ENCODE results near the gene ST8SIA6.
"Not testable (repeated sequence)": the region's sequence is repeated elsewhere in the genome, so short reads cannot be mapped to it uniquely, and the experiment has no call there.

ST8SIA6 gene

DNA sequence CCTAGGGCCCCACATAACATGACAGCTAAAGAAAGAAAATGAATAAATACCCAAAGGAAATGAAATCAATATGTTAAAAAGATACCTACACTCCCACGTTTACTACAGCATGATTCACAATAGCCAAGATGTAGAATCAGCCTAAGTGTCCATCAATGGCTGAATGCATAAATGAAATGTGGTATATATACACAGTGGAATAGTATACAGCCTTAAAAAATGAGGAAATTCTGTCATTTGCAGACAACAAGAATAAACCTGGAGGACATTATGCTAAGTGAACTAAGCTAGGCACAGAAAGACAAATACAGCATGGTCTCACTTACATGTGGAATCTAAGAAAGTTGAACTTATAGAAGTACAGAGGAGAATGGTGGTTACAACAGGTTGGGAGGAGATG lies 102.9 kb downstream of the ST8SIA6 start:
- FAIRE-seq (no peak), DNase-seq (ENCODE audit: insufficient read length, low spot score) (no peak)

DNA sequence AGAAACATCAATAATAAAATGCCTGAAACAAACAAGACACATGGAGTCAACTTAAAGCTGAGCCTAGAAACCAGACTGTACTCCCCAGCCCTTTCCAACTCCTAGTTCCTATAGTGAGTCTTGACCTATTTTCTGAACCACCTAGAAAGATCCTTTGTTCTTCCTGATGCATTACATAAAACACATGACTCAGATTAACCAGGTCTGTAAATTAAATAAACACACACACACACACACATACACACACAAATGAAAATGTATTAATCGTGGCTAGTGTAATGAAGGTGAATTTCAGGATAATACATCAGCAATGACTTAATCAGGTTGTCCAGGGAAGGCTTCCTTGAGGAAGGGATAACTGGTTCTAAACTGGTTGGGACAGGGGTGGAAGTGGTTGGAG lies 104.7 kb downstream of the ST8SIA6 start:
- DNase-seq (ENCODE audit: insufficient read length, low spot score) (no peak), FAIRE-seq (no peak)

DNA sequence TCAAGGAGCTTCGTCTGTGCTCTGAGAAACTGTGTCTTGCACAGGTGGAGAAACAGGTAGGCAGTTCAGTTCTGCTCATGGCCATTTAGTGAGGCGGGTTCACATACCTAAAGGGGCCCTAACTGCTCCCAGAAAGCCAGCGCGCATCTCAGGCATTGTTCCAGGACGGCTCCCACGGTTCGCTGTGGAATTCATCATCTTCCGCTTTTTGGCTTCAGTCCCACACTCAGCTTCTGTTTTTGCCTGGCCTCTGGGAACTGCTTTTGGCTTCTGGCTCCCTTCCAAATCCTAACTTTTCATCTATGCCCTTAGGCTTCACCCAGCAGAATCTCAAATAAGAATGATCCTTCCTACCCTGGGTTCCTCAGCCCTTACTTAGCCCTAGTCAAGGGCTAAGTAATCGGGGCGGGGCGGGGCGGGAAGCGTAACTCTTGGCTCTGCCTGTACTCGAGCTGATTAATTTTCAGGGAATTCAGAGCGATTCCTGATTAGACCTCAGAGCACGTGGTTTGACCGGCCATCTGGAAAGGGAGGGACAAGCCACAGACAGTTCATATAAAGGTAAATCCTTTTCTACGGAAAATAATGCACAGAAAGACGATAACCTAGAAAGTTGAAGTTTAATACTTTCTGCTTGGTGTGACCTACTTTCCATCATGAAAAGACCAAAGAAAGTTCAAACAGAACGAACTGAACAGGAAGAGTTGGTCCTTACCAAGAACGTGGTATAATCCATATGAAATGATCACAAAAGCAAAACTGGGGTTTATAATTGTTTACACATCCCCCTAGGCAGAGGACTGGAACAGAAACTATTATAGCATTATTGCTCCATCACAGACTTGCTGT lies 105.7 kb downstream of the ST8SIA6 start:
- DNase-seq (ENCODE audit: insufficient read length, low spot score), result no peak
- no peak for FAIRE-seq

DNA sequence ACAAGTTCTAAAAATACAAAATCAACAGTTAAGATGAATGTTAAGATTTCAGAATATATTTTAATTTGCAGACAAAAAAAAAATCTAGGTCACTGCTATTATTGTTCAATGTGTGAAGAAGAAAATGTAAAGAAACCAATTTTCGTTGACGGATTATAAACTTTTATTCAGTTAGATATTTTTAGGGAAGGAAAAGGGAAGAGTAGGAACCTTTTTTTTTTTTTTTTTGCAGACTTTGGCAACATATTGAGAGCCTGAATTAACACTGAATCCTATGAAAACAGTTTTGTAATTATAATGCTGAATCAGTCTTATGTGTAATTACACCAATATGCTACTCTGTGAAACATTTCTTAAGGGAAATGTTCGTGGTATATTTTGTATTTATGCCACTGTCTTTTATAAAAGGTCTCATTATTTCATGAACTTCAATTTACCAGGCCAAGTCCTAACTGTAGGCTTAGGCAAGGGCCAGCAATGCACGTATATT lies 106.3 kb downstream of the ST8SIA6 start:
- DNase-seq (ENCODE audit: insufficient read length, low spot score), result no peak
- no peak for FAIRE-seq

DNA sequence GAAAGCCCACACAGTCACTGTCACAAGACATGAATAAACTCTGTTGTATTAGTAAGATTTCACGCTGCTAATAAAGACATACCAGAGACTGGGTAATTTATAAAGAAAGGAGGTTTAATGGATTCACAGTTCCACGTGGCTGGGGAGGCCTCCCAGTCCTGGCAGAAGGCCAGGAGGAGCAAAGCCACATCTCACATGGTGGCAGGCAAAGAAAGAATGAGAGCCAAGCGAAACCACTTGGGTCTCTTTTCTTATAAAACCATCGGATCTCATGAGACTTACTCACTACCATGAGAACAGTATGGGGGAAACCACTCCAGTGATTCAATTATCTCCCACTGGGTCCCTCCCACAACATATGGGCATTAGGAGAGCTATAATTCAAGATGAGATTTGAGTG lies 110.2 kb downstream of the ST8SIA6 start:
- FAIRE-seq (no peak), DNase-seq (ENCODE audit: insufficient read length, low spot score) (no peak)

DNA sequence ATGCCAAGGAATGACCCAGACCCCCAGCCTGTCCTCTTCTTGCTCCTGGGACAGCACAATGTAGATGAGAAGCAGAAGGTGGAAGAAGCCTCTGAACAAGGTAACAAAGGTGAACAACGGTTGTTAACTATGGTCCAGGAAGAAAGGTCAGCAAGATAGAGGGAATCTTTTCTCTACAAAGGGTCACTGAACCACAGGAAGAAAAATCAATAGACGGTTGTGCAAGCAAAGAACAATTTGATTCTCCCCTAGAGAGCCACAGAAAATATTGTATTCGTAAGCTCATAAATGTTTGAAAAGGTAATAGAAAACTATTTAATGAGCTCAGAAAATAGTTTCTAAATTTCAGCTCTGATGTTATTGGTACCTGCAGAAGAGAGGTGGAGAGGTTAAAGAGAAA lies 111.3 kb downstream of the ST8SIA6 start:
- no peak for DNase-seq (ENCODE audit: insufficient read length, low spot score)
- FAIRE-seq, result no peak

DNA sequence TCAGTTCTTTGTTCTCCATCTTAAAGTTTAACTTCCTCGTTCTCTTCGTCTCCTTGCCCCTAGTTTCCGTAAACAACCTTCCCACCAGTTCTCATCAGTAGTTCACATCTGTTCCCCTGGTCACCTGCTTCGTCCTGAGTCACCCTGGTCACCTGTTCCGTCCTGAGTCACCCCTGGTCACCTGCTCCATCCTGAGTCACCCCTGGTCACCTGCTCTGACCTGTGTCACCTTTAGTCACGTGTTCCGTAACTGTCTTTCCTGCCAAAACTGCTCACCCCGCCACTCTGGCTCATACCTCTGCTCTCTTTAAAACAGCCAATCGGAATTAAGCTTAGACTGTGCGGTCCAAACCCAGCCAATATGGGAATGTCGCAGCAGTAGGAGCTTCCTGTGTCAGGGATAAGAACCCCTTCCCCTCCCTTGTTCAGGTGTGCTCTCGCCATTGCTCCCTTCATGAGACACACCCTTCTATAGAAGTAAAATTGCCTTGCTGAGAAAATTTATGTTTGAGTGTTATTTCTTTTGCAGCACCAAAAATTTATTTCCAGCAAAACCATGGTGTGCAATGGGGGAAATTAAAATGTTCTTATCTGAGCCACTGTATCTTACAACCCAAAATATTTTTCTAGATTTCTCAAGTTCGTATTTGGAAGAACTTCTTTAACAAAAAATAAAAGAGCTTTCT lies 114.1 kb downstream of the ST8SIA6 start:
- no peak for FAIRE-seq
- DNase-seq (ENCODE audit: insufficient read length, low spot score), result no peak

DNA sequence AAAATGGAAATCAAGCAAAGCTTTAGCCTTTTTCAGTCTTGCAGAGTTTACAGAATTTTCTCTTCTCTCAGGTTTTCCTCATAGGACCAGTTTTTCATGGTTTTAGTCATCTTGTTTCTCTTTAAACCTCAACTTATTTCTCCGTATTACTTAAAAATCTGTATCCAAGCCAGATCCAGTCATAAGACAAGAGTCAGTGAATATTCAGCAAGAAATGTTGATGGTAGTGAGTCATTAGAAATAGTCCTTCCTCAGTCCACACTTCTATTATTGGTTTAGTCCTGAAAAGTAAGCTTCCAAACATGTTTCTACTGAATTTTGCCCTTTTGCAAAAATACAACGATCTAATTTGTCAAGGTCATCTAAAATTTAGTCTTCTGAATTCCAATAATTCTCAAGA lies 119.3 kb downstream of the ST8SIA6 start:
- FAIRE-seq (no peak), DNase-seq (ENCODE audit: insufficient read length, low spot score) (no peak)

DNA sequence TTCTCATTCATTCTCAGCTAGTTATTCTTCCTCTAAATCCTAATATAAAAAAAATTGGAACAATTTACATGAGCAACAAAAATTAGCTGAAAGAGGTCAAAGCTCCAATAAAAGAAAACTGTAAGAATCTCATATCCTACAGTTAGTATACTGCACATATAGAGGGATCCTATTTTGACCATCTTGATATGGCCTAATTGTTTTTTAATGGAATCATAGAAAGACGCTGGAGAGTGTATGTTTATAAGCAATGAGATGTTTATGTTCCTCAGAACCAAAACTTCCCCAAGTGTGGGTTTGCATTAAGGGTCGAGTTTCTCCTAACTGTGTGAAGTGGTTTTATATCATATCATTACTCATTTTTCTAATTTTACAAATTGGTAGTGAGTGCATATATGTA lies 123.9 kb downstream of the ST8SIA6 start:
- FAIRE-seq, result no peak
- DNase-seq (ENCODE audit: insufficient read length, low spot score), result no peak

DNA sequence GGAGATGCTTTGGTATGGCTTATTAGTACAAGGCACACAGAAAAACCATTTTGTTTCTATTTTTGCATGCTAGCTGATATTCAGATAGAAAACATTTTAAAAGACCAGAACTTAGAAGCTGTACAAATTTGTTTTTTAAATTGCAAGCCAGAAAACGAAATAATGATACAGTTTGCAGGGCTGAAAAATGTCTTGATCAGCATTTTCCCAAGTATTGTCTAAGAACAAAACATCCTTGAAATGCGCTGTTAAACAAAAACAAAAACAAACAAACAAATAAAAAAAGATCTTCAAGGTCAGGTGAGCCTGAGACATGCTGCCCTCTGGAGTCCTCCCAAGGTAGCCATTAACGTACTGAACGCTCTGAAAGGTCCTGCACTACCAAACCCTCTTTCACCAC lies 128.0 kb downstream of the ST8SIA6 start:
- FAIRE-seq, result no peak
- no peak for DNase-seq (ENCODE audit: insufficient read length, low spot score)

DNA sequence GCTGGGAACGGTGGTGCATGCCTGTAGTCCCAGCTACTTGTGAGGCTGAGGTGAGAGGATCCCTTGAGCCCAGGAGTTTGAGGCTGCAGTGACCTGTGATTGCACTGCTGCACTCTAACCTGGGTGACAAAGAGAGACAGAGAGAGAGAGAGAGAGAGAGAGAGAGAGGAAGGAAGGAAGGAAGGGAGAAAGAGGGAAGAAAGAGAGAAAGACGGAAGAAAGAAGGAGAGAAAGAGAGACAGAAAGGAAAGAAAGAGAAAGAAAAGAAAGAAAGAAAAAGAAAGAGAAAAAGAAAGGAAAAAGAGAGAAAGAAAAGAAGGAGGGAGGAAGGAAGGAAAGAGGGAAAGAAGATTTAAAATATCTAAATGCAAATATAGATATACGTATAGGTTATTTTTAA lies 132.4 kb downstream of the ST8SIA6 start:
- not testable (repeated sequence) for FAIRE-seq; DNase-seq (ENCODE audit: insufficient read length, low spot score)

DNA sequence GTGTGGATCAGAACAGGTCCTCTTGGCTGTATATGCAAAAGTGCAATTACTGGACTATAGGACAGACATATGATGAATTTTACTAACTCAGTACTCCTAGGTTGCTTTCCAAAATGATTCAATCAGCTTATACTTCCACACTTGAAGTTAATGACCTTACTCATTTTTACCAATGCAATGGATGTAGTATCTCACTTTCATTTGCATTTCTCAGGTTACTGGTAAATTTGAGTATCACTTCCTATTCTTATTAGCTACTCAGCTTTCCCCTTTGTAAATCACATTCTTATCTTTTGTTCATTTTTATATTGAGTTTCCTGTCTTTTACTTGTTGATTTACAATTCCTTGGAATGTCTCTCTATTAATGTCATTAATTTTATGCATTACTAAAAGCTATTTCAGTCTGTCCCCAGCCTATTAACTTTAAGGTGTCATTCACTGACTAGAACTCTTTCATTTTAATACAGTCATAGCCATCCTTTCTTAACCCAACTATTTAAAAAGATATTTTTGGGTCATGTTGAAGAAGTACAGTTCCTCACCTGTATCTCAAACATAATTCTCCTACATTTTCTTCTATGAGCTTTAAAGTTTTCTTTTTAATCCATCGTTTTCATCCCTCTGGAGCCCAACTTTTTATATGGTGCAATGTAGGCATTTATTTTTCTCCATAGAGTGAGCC lies 137.8 kb downstream of the ST8SIA6 start:
- FAIRE-seq (no peak), DNase-seq (ENCODE audit: insufficient read length, low spot score) (no peak)

DNA sequence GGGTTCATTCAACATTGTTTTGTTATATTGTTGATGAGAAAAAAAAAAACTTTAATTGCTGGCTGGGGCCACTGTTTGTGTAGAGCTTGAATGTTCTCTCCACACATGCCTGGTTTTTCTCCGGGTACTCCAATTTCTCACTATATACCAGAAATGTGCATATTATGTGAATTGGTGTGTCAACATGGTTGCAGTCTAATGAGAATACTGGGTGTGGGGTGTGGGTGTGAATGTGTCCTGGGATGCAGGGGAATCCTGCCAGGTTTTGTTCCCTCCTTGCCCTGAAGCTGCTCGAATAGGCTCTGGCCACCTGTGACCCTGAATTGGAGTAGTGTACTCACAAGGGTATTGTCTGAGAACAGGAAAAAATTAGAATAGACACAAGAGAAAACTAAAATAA lies 145.0 kb downstream of the ST8SIA6 start:
- no peak for FAIRE-seq
- DNase-seq (ENCODE audit: insufficient read length, low spot score), result no peak

DNA sequence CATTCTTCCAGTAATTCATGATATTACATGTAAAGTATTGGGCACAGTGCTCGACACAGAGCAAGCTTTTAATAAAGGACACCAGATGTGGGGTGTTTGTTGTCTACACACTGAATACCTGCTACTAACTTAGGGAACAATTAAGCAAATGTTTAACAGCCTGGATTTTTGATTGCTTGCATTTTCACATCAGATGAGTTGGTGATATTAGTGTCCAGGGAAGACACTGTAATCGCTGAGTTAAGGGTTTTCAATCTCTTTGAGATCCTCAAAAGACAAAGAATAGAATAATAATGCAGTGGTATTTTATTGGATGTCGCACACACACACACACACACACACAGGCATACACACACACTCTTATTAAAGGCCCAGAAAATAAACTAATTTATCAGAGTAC lies 147.3 kb downstream of the ST8SIA6 start:
- DNase-seq (ENCODE audit: insufficient read length, low spot score), result no peak
- FAIRE-seq, result no peak

DNA sequence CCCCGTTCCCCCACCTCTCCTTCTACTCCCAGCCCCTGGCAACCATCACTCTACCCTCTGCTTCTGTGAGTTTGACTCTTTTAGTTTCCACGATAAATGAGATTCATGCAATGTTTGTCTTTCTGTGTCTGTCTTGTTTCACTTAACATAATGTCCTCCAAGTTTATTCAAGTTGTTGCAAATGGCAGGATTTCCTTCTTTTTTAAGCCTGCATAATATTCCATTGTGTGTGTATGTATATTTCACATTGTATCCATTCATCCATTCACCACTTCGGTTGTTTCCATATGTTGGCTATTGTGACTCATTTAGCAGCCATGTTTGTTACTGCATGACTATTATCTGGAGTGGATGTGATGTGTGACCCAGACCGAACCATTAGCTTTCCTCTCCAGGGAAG lies 162.0 kb downstream of the ST8SIA6 start:
- FAIRE-seq (no peak), DNase-seq (ENCODE audit: insufficient read length, low spot score) (no peak)

DNA sequence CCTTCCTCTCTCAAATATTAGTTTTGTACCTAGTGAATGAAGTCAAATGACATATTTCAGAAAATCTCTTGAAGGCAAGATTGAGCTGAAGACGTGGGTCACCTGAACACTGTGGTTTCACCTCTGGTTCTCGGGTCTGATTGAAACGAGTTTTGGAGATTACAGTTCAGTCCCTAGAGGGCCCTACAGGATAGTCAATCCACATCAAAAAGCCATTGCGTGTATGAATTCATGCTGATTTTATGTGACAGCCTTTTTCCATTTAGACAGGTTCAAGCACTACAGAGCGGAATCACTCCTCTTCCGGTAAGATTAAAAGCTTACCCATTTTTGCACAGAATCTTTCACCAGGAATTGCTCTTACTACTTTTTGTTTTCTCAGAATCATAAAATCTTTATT lies 164.2 kb downstream of the ST8SIA6 start:
- DNase-seq (ENCODE audit: insufficient read length, low spot score), result no peak
- FAIRE-seq, result no peak

DNA sequence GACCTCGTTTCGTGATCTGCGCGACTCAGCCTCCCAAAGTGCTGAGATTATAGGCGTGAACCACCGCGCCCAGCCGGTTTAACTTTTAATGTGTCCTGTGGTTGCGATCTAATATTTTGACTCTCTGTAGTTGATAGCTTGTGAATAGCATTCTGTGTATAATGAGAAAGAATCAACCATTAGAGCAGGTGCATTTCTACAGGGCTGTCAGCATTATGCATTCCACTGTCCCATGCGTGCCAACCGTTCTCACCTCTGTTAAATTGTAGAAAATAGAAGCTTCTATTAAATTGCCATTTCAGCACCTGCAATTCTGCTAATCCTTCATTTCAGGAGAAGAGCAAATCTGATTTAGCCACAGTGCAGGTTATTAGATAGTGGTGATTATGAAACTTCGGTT lies 164.6 kb downstream of the ST8SIA6 start:
- DNase-seq (ENCODE audit: insufficient read length, low spot score), result no peak
- no peak for FAIRE-seq

DNA sequence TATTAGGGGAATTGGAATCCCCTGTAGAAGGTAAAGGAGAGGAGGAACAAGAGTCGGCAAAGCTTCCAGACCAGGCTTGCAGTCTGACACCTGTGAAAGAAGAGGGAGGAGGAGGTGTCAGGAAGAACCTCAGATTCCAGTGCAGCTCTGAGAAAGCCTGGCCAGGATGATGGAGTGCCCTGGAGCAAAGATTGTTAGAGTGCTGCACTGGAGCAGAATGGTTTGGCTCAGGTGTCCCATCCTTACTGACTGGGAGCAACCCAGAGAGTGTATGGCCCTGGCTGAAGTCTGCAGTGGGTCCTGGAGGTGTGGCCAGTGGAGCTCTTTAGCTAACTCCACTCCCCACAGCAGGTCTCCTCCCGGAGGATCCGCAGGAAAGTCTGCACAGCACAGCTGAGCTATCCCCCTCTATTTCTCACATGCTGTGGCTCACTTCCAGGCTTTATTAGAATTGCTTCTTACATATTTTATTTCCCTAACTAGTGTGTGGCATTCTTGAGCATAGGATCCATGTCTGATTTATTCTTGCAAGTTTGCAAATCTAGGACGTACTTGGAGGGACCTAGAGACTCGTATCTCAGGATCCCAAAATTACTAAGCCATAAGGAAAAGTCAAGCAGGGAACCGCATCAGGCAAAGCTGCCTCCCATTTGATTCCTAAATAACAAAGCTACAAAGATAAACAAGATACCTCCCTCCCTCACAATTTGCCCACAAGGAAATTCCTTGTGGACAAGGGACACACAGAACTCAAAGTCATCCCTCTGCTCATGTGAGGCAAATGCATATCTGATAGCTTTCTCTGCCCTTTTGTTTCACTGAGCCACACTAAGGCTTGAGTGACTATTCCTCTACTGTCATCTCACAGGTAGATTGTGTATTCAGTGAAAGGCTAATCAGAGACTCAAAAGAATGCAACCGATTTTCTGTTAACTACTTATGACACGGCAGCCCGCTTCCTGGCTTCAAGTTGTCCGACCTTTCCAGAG lies 167.5 kb downstream of the ST8SIA6 start:
- FAIRE-seq (no peak), DNase-seq (ENCODE audit: insufficient read length, low spot score) (no peak)

DNA sequence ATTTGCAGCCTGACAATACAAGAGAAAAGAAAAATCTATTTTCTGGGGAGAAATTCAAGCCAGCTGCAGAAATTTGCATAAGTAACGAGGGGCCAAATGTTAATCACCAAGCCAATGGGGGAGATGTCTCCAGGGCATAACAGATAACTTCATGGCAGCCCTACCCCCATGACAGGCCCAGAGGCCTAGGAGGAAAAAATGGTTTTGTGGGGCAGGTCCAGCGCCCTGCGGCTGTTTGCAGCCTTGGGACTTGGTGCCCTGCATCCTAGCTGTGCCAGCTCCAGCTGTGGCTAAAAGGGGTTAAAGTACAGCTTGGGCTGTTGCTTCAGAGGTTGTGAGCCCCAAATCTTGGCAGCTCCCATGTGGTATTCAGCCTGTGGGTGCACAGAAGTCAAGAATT lies 172.1 kb downstream of the ST8SIA6 start:
- FAIRE-seq (no peak), DNase-seq (ENCODE audit: insufficient read length, low spot score) (no peak)

DNA sequence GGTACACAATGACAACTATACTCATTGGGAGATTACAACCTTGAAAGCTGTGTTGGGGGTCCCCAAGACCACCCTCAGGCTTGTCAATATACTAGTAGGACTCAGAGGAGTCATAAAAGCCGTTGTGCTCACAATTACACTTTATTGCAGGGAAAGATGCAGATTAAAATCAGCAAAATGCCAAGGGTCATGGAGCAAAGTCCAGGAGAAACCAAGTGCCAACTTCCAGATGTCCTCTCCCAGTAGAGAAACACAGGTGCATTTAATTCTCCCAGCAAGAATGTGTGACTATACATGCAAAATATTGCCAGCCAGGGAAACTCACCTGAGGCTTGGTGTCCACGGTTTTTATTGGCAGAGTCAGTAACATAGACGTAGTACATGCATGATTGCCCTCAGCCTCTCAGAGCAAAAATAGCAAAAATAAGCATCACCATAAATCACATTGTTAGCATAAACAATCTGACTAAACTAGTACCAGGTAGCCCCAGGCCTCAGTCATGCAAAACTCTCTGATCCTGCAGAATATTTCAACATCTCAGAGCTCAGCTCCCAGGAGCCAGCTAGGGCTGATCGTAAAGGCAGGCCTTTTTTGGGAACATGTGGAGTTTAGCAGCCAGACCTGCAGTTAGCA lies 175.7 kb downstream of the ST8SIA6 start:
- DNase-seq (ENCODE audit: insufficient read length, low spot score), result no peak
- no peak for FAIRE-seq

All from GM19239 (cell line).